Measurements from ENCODE around the gene LHFPL4.

LHFPL4 gene

DNA sequence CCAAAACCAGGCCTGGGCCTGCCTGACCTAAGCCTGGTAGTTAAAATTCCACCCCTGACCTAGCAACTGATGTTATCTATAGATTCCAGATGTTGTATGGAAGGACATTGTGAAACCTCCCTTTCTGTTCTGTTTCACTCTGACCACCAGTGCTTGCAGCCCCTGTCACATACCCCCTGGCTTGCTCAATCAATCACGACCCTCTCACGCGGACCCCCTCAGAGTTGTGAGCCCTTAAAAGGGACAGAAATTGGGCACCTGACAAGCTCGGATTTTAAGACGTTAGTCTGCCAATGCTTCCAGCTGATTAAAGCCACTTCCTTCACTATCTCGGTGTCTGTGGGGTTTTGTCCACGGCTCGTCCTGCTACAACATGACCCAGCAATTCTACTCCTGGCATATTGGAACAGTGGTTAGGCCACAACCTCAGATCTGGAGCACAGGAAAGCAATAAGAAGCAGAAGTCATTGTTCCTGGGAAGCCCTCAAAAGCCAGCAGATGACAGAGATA is 36.7 kb upstream of the LHFPL4 start:
- H3K4me3 ChIP-seq (ENCODE audit: low read length): no peak overlapping the region
- TF ChIP-seq, protein P1, sequence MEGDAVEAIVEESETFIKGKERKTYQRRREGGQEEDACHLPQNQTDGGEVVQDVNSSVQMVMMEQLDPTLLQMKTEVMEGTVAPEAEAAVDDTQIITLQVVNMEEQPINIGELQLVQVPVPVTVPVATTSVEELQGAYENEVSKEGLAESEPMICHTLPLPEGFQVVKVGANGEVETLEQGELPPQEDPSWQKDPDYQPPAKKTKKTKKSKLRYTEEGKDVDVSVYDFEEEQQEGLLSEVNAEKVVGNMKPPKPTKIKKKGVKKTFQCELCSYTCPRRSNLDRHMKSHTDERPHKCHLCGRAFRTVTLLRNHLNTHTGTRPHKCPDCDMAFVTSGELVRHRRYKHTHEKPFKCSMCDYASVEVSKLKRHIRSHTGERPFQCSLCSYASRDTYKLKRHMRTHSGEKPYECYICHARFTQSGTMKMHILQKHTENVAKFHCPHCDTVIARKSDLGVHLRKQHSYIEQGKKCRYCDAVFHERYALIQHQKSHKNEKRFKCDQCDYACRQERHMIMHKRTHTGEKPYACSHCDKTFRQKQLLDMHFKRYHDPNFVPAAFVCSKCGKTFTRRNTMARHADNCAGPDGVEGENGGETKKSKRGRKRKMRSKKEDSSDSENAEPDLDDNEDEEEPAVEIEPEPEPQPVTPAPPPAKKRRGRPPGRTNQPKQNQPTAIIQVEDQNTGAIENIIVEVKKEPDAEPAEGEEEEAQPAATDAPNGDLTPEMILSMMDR (conservative IDR thresholded peaks at IDR 0.05; ENCODE audit: low read depth, low read length): no peak
- DNase-seq (ENCODE audit: low read depth): no peak

GRCh38 chr3:9583792-9584191 is 30.2 kb upstream of the LHFPL4 start:
- TF ChIP-seq, protein P1 (conservative IDR thresholded peaks at IDR 0.05; ENCODE audit: low read depth, low read length): no peak
- H3K4me3 ChIP-seq (ENCODE audit: low read length): no peak overlapping the region
- DNase-seq (ENCODE audit: low read depth): no peak

DNA sequence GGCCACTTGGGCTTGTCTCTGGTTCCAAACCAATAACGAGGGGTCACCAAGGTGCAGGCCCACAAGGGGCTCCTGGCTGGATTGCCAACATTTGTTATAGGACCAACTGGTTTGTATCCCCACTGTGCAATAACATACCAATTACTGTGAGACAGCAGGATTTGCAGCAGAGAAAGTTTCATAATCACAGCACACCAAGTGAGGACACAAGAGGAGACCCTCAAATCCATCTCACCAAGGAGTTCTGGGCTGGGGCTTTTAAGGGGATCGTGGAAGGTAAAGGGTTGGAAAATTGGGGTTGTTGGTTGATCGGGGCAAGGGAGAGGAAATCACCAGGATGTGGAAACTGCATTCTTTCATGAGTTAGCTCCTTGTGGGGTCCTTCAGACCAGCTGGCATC is 29.7 kb upstream of the LHFPL4 start:
- H3K4me3 ChIP-seq (ENCODE audit: low read length): no peak overlapping the region
- TF ChIP-seq, protein P1 (conservative IDR thresholded peaks at IDR 0.05; ENCODE audit: low read depth, low read length): no peak
- no peak for DNase-seq (ENCODE audit: low read depth)

GRCh38 chr3:9582332-9582731 is 28.7 kb upstream of the LHFPL4 start:
- H3K4me3 ChIP-seq (ENCODE audit: low read length): no peak overlapping the region
- TF ChIP-seq, protein P1 (conservative IDR thresholded peaks at IDR 0.05; ENCODE audit: low read depth, low read length): no peak
- DNase-seq (ENCODE audit: low read depth): no peak

GRCh38 chr3:9581742-9582141 is 28.1 kb upstream of the LHFPL4 start:
- TF ChIP-seq, protein P1 (conservative IDR thresholded peaks at IDR 0.05; ENCODE audit: low read depth, low read length): no peak
- no peak for DNase-seq (ENCODE audit: low read depth)
- no peak overlapping the region for H3K4me3 ChIP-seq (ENCODE audit: low read length)

- TF ChIP-seq, protein P1 (conservative IDR thresholded peaks at IDR 0.05; ENCODE audit: low read depth, low read length): no peak
- no peak for DNase-seq (ENCODE audit: low read depth)
- H3K4me3 ChIP-seq (ENCODE audit: low read length): no peak overlapping the region
Measured at GRCh38 chr3:9569054-9569453, 15.4 kb upstream of the LHFPL4 start.

DNA sequence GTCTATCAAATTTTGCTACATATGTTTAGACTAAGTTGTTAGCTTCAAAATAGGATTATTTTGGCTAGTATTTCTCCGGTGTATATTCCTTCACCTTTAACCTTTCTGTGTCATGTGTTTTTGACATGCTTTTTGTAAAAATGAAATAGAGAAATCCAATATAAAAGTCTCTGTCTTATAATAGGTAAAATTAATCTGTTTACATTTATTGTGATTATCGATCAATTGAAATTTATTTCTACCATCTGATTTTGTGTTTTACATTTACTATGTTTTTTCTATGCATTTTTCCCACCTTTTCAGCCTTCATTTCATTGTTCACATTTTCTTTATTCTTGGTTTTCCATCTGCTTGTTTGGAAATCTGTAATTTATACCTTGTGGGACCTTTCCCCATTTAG is 11.7 kb upstream of the LHFPL4 start:
- H3K4me3 ChIP-seq (ENCODE audit: low read length): no peak overlapping the region
- no peak for DNase-seq (ENCODE audit: low read depth)
- TF ChIP-seq, protein P1 (conservative IDR thresholded peaks at IDR 0.05; ENCODE audit: low read depth, low read length): no peak

Data from retinal pigment epithelial cell (primary cell).